Renal cortex interstitium (tissue), 11 donors: Measurements from ENCODE around the gene DSE. TPM values are rescaled to one million over a fixed set of nuclear protein-coding genes. Genes with fewer than 3 reads are reported as not detected.

ENCODE experiments used
- DNase-seq, 11 donors: peaks; one replicate each; pipeline ENCODE4 v3.0.0-alpha.2; 2013; ENCODE audit warnings: low read depth in 9 of 11, low spot score in 4 of 11; ENCODE audit errors: extremely low read depth in 1 of 11
- polyA plus RNA-seq, 3 donors: library from polyadenylated mRNA; unstranded; fragments of 120-200 nt; gene quantifications; one replicate each; pipeline ENCODE4 v1.2.1, GENCODE V29; 2013; ENCODE audit not compliant: insufficient read length in 3 of 3

The DSE gene
- polyA plus RNA-seq, 3 donors: 38.7 to 42.5 (median 42.1) TPM

- no peak for DNase-seq
These were observed 9.6 kb downstream of the DSE start for GRCh38 chr6:116380346-116380745.

DNA sequence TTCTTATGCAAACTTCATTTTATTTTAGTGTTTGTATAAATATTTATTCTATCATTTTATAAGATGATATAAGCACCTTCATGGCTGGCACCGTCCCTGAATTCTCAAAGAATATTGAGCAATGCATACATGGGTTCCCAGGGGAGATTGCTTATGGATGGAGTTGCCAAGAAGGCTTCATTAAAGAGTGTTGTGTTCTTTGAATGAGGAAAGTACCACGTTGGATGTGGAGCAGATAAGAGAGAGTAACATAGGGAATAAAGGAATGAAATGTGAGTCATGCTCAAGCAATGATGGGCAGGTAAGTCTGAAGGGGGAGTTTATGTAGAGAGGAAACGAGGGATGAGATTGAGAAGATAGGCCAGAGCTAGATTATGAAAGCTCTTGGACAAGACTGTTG, 10.3 kb downstream of the DSE start:
- DNase-seq: no peak

DNA sequence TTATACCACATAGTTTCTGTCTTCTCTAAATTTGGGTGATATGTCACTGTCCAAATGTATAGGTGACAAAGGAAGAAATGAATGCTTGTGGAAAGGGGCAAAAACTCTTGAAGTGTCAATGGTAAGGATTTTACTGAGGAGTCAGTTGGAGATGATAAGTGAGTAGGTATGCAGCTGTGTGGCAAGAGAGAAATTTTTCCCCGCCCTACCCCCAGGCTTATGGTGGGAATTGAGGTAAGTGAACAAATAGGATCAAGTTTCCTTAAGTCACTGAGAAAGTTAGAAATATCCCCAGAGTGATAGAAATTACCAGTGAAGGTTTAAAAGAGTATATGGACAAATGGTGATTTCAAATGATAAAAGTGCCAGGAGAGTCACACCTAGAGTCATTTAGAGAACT, 11.8 kb downstream of the DSE start:
- DNase-seq: no peak

GRCh38 chr6:116384727-116385458, 14.1 kb downstream of the DSE start:
- no peak for DNase-seq

GRCh38 chr6:116385459-116385802, 14.7 kb downstream of the DSE start:
- no peak for DNase-seq

DNA sequence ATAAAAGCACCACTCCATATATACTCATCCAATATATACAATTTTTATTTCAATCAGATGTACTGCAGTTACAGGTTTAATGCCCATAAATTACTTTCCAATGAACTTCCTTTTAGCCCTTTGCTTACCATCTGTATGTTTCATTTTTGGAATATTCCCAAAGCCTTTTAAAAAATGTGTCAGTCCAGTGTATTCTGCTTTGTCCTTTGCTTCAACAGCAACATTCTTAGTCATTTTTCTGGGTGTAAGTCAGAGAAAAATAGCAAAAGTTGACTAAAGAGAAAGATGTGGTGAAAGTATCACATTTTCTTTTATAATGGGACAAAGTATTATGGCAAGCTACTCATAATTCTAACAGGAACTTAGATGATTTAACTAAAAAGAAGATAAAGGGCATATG, 15.2 kb downstream of the DSE start:
- no peak for DNase-seq

- DNase-seq: no peak
These were observed 16.0 kb downstream of the DSE start for GRCh38 chr6:116386581-116387299.

GRCh38 chr6:116387374-116387773, 16.6 kb downstream of the DSE start:
- DNase-seq: no peak

GRCh38 chr6:116388924-116389323, 18.2 kb downstream of the DSE start:
- no peak for DNase-seq

DNA sequence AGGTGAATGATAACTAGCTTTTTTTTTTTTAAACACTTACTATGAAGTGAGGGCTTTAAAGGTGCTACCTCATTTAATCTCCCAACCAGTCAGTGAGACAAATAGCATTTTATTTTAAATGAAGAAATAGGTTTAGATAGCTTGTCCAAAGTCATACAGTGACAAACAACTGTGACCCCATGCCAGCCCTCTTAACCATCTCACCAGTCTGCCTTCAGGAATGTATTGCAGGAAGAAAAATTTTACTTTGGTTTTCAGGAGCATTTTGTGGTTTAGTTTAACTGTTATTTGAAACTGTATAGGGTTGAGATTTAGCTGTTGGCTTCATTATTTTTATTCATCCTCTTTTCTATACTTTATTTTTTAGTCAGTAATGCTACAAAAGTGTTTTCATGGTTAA, 18.6 kb downstream of the DSE start:
- no peak for DNase-seq

GRCh38 chr6:116390581-116390980, 19.8 kb downstream of the DSE start:
- no peak for DNase-seq

DNA sequence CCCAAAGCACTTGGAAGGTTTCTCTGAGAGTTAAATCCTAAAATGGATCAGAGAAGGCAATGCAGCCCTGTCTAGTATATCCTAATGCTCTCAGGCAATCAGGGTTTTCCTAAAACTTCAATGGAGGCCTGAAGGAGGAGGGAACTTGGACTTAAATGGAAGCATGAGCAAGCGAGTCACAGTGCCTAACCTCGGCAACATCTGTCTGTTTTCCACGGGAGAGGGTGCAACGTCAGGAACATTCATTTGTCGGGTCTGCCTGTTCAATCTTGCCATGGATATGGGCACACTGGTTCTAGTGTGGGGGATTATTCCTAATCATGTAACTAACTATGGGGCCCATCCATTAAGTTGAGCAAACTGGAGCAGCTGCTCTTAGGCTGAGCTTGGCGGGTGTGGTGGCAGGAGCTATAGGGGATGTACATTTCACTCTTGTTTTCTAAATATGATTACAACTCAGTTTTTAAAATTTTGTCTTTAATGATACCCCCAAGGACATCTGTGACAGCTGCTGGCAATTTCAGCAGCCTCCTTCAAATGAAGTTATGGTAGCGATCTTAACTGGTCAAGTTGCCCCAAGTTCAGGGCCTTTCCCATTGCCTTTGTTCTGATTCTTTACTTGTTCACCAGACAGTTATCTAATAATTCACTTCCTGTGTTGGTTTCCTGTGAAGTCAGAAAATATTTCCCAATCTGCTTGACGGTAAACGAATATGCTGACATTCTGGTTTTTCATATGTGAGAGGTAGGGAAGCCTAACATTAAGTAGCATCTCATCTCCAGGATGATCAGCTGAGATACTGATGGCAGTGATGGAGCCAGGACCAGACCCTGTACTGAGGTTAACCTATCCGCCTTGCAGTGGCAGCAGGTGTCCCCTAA, 21.6 kb downstream of the DSE start:
- no peak for DNase-seq

DNA sequence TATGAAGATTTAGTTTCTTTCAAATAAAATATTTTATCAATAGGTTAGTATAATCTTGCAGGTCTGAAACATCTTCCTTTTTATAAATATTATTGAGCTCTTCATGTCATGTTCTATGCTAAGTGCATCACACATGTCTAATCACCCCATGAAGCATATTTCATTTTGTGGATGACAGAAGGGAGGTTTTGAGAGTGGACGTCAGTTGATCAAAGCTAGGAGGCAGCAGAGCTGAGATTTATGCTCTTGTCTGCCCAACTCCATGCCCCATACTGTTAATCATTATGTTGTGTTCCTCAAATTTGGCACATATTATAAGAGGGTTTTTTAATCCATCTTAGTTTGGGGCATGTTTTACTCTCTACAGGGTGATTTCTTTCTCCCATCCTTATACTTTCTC, 22.7 kb downstream of the DSE start:
- DNase-seq: no peak

DNA sequence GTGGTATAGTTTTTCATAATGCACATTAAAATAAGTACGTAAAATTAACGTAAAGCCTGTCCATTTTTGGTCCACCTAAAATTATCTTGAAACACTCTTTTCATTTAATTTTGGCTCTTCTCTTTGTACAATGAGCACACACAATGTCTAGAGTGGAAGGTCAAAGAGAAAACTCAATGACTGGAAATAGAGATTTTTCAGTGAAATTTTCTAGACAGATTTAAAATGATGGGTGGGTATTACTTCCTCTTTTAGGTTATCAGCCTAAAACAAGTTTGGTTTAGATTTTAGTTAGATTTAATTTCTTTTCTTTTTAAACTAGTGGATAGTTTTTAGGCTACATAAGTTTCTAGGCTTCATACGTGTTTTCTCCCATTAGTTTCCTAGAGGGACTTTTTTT, 24.9 kb downstream of the DSE start:
- DNase-seq: no peak

DNA sequence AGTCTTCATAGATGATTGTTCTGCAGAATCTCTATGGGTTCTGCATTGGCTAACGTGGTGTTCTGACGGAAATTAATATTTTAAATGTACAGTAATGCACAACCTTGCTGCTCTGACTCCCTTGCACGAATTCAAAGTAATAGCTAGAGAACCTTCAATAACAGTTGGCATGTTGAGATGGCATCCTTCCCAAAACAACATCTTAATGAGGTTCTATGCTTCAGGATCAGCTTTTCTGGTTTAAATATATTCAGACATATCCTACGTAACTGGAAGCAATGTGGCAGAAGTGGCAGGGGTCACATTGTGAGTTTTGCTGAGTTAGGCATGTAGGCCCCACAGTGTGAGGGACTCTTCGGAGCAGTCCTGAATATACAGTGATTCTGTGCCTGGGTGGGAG, 25.7 kb downstream of the DSE start:
- no peak for DNase-seq

- DNase-seq: peak in 1 of 11 donors; percentile 36
These were observed 27.2 kb downstream of the DSE start for GRCh38 chr6:116397914-116398313.

DNA sequence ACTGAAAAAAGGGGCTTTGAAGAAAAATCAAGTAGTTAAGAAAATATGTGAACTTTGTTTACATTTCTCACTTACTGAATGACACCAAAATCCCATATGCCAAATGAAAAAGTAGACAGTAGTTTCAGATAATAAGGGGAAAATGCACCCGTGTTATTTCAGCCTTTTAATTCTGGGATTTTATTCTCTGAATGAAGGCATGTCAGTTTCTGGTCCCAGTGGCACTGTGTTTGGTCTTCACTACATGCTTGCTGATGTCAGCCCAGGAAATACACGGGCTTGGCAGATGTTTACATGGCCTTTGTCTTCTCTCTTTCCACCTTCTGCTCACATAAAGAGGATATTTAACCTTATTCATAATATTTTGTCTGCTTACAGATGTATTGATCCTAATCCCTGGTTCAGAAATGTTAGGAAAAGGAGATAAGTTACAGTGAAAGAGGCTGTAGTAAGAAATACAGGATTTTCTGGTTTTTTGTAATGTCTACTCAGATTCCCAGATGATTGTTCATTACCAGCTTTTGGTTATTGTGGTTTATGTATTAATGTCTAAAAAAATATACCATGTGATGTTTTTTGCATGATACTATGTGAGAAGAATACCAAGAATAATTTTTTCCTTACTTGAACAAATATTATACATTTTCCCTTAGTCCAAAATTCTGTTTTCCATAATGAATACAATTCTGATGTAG, 27.7 kb downstream of the DSE start:
- DNase-seq: no peak

DNA sequence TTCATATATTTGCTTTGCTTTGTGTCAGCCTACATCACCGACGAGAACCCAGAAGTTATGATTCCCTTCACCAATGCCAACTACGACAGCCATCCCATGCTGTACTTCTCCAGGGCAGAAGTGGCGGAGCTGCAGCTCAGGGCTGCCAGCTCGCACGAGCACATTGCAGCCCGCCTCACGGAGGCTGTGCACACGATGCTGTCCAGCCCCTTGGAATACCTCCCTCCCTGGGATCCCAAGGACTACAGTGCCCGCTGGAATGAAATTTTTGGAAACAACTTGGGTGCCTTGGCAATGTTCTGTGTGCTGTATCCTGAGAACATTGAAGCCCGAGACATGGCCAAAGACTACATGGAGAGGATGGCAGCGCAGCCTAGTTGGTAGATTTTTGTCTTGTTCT, 28.5 kb downstream of the DSE start:
- DNase-seq: no peak

DNA sequence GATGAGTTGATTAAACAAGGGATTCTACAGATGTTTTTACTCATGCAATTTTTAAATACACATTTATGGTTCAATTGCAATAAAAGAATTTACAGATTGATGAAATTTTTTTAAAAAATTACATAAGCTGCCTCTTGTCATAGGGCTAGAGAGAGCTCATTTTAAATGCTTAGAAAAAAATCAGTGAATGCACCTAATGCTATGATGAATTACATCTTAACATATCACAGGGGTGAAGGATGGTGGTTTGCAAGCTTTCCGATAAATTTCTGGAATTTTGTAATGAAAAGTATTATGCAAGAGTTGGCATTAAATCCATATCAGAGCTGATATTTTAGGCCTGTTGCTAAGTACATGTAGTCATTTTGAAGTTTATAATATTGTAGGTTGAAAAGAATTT, 29.6 kb downstream of the DSE start:
- DNase-seq: no peak
